GM12874 (cell line): ENCODE results near the gene FAT1.

Experiments
- TF ChIP-seq, protein P1 (sequence below): IDR thresholded peaks from 2 replicates; pipeline ENCODE4 v1.5.1; 2011; ENCODE audit warnings: low read depth, mild to moderate bottlenecking, control low read depth, low read length, moderate library complexity; ENCODE audit not compliant: insufficient read depth

FAT1 gene

DNA sequence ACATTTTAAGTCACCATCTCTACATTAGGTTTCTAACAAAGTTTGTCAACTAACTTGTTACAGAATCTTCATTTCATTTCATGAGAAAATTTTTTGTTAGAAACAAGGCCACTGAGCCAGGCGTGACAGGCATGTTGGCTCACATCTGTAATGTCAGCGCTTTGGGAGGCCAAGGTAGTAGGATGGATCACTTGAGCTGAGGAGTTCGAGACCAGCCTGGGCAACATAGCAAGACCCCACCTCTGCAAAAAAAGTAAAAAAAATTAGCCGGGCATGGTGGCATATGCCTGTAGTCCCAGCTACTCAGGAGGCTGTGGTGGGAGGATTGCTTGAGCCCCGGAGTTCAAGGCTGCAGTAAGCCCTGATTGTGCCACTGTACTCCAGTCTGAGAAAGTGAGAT, 32.3 kb downstream of the FAT1 start:
- TF ChIP-seq, protein P1, sequence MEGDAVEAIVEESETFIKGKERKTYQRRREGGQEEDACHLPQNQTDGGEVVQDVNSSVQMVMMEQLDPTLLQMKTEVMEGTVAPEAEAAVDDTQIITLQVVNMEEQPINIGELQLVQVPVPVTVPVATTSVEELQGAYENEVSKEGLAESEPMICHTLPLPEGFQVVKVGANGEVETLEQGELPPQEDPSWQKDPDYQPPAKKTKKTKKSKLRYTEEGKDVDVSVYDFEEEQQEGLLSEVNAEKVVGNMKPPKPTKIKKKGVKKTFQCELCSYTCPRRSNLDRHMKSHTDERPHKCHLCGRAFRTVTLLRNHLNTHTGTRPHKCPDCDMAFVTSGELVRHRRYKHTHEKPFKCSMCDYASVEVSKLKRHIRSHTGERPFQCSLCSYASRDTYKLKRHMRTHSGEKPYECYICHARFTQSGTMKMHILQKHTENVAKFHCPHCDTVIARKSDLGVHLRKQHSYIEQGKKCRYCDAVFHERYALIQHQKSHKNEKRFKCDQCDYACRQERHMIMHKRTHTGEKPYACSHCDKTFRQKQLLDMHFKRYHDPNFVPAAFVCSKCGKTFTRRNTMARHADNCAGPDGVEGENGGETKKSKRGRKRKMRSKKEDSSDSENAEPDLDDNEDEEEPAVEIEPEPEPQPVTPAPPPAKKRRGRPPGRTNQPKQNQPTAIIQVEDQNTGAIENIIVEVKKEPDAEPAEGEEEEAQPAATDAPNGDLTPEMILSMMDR, result no peak

DNA sequence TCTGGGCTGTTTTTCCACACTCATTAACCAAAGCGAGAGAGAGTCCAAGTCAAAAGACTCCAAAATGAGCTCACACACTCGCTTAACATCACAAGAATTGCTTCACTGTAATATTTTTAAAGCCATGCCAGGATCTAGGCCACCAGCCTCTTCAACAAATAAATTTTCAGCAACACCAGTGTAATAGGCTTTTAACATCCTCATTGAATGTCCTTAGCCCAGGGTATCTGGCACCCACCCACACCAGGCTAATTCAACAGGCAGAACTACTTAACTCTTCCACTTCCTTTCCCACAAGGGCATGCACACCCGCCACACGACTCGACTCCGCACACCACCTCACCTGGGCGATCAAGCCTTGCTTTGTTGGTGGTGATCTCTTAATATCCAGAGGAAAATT, 34.2 kb downstream of the FAT1 start:
- TF ChIP-seq, protein P1, result no peak

DNA sequence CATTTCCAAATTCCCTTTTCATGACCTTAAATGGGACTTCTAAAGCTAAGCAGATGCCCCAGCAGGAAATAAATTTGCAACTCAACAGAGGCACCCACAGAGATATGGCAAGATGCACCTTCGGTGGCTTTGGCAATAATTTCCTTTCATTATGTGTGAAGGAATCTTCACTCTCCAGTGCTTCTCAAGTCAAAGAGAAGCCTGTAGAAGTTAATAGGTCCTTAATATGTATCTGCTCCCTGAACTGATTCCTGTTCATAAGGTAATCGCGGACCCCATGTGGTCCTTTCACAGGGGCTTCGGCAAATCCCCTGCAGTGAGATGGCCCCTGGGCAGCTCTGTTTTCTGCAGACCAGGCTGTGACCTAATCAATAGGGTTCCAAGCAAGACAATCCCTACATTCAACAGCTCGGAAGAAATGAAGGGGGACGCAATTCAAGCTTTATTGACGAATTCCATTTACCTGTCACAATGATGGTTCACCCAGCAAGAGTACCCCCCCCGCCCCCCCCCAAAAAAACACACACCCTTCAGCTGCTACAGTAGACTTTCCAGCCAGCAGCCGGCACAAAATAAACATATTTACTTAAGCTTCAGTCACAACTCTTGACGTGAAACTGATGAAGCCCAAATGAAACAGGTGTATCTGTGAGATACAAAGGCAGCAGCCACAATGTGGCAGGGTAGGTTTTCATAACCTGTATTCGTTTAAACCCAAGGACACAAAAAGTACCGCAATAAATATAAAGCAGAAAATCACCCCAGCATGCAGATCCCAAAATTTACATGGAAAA, 35.3 kb downstream of the FAT1 start:
- TF ChIP-seq, protein P1, result no peak

DNA sequence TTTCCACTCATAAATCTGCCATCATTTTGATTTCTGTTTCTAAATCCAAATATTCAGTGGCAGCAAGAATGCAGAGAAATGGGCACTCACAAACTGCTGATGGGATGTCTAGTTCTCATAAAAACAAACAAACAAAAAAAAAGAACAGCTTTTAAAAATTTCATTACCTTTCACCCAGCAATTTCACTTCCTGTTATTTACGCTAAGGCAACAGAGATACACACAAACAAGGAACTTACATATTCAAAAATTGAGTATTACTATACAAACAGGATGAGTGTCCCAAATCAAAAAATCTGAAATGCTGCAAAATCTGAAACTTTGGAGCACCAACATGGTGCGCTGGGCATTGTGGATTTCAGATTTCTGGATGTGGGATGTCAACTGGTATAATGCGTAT, 36.4 kb downstream of the FAT1 start:
- TF ChIP-seq, protein P1, result no peak

DNA sequence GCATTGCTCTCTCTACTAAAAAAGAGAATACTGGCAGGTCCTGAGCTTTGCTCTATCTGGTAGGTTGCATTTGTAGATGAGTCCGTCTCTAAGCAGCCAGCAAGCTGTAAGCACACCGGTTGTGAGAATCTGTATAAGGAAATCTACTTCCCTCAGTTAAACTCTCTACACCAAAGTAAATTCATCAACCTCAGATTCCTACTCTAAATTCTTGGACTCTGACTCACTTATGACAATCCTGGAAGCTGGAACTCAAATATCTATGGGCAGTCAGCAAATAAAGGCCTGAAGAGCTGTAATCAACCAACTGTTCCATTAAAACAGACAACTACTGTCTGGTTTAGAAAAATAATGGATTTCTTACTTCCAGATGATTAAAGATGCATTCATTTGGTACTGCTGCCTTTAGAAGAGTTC, 37.9 kb downstream of the FAT1 start:
- TF ChIP-seq, protein P1, result no peak

DNA sequence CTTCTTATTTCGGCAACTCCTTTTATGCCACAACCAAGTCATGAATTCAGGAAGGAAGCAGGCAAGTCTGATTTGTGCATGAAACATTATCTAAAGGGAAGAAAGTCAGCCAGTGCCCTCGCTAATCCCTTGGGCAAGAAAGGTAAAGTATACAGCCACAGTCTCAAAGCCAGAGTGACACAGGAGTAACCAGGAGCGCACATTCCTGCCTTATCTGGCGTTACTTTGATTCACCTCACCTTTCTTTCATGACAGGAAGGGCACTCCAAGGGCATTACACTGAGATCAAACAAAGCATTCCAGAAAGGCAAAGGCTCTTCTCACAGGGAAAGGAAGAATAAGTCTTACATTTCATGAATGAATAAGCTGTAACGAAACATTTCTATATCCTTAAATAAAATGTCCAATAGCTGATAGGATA, 38.8 kb downstream of the FAT1 start:
- TF ChIP-seq, protein P1, result no peak

DNA sequence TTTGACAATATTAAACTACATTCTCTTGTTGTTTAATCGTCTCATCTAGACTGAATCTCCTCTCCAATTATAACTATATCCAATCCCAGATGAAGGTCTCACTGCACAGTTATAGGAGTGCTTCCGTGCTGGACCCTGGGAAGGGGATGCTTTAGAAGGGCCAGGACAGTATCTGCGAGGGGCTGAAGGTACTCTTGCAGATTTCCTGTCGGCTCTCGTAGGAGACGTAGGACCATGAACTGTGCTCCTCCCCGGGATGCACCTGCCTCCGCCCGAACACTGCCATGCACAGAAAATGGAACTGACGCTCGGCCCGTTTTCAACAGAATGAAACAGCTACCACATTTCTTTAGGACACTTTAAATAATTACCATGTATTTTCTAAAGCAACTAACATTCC, 39.4 kb downstream of the FAT1 start:
- TF ChIP-seq, protein P1, result no peak

DNA sequence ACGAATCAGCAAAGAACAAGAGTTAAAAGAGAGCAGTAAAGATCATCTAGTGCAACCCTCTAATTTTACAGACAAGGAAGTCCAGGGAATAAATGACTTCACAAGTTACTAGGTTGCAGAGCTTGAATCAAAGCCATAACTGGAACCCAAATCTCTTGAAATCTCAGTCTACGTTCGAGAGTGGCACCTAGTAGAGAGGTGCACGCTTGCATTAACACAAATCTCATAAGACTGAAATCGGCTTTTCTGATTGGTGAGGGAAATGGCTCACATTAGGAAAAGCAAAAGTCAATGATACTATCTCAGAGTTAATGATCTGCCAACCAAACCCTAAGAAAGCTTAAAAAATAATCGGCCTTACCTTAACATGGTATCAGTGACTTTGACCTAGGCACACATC, 43.0 kb downstream of the FAT1 start:
- TF ChIP-seq, protein P1, result no peak
